ENCODE data around the gene TNFSF8.

The TNFSF8 gene

DNA sequence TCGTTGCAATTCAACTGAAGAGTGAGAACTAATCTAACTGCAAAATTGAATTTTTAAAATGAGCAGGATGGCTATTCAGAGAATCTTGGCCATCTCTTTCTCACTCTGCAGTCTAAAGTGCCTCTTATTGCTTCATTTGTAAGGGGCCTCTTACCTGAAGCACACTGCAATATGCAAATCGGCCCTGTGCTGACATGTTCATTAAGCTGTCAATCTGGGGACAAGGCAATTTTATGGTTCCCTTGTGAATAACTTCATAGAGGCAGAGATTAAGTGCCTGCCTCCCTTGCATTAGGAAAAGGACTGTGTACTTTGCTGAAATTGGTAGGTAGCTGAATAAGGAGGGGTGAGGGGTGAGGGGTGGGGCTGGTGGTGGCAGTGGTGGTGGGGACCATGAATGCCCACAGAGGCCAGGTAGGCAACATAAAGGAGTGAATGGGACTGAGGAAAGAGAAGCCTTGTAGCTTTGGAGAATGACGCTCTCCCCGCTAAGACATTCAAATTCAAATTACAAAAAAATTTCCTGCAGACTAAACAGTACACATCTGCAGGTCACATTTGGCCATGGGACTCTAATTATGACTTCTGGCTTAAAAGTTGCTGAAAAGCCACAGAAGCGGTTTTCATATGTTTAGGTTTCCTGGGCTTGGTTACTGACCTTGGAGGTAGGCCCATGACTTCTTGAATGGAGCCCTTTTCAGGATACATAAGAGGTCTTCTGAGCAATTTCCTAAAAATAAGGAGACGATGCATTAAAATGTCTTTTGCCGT lies 25.0 kb downstream of the TNFSF8 start:
- TF ChIP-seq, protein P1, sequence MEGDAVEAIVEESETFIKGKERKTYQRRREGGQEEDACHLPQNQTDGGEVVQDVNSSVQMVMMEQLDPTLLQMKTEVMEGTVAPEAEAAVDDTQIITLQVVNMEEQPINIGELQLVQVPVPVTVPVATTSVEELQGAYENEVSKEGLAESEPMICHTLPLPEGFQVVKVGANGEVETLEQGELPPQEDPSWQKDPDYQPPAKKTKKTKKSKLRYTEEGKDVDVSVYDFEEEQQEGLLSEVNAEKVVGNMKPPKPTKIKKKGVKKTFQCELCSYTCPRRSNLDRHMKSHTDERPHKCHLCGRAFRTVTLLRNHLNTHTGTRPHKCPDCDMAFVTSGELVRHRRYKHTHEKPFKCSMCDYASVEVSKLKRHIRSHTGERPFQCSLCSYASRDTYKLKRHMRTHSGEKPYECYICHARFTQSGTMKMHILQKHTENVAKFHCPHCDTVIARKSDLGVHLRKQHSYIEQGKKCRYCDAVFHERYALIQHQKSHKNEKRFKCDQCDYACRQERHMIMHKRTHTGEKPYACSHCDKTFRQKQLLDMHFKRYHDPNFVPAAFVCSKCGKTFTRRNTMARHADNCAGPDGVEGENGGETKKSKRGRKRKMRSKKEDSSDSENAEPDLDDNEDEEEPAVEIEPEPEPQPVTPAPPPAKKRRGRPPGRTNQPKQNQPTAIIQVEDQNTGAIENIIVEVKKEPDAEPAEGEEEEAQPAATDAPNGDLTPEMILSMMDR (conservative IDR thresholded peaks at IDR 0.05), result no peak
- H3K27ac ChIP-seq, result no peak overlapping the region

DNA sequence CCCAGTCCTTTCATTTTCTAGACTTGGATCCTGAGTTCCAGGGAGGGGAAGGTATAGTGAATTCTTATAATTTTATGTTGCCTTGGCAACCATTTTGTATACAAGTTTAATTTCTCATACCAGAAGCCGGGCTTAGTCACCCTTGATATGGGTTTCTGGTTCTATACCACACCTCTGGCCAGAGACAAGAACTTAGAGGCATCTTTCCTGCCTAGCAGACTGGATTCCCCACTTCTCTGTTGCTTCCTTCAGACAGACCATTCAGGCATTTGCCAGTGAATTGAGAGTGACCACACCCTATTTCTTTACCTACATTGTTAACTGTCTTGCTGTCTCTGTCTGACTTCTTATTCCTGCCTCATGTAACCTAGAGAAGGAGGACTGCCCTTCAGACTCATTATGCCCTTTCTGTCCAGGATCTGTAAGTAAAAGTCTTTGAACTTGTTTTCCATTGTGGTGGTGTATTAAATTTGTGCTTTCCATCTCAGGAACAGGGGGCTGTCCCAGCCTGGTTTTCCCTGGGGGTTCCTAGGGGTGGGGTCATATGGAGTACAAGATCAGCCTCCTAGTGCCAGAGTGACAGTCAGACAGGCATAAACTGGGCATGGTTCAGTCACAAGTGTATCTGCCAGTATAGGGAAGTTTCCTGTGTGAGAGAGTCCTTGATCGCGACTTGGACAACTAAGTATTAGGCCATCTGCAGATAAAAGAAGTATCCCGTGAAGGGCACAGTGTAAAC lies 27.4 kb downstream of the TNFSF8 start:
- no peak overlapping the region for H3K27ac ChIP-seq

DNA sequence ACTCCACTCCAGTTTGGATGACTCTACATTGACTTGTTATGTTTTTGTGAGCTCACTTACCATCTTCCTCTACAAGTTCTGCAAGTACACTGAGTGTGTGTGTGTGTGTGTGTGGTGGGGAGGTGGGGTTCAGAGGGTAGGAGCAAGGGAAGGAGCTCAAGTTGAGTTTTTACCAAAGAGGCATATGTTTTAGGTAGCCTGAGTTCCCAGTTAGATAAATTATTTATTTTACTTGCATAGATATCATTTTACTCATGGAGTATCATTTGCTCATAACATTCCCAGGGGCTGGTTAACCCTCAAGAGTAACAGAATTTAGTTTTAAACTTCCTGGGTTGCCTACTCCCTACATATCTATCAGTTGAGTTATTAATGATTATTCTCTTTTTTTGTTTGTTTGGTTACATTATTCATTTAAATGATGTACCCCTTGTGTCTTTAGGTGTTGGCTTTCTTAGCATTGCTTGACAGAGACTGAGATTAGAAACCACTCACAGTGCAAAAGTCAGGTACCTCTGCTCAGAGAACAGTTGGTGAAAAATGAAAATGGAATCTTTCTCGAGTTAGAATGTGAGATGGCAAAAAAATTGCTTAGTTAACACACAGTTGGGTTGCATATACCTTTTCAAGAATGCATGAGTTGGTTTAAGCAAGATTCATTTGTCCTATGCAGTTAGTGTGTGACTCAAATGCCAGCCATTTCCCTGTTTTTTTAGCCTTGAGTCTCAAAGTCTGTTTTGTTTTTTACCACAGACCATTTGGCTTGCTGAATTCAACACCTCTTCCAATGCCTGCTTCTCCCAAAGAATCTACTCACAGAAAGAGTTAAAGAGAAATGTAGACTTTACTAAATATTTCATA lies 29.2 kb downstream of the TNFSF8 start:
- H3K27ac ChIP-seq, result no peak overlapping the region
- TF ChIP-seq, protein P1 (conservative IDR thresholded peaks at IDR 0.05), result no peak

More for the DNA sequence above, 27.4 kb downstream of the TNFSF8 start:
- TF ChIP-seq, protein P1 (conservative IDR thresholded peaks at IDR 0.05), result no peak

DNA sequence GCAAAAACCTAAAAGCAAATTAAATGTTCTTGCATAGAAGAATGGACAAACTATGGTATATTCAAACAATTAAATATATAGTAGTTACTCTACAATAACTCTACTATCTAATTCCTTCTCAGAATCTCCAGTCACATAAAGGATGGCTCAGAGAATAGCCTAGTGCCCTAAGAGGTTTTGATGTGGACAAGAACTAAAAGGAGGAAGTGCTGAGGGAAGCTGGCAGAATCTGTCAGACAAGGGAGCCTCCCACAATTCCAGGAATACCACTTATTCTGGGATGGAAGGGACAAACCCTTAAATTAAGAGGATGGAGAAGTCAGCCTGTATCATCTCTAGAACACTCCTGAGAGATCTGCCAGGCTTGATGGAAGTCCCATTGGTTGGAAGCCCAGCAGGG lies 30.4 kb downstream of the TNFSF8 start:
- H3K27ac ChIP-seq, result no peak overlapping the region

DNA sequence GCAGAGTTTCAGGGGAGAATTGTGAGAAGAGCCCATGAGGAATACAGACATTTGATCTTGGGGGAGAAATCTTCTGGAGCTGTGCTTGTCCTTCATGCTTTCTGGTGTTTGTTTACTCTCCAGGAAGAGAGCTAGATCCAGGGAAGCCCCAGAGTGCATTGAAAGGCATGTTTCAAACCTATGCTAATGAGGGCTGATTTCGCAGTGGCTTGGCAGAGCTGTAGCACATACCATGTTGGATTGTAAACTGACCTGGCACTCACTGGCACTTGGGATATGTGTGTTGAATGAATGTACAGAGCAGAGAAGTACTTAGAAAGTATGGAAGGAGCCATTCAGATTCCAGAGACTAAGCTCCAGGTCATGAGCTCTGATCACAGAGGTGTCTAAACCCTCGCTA lies 30.9 kb downstream of the TNFSF8 start:
- TF ChIP-seq, protein P1 (conservative IDR thresholded peaks at IDR 0.05), result no peak
- H3K27ac ChIP-seq, result no peak overlapping the region

More for the DNA sequence above, 30.4 kb downstream of the TNFSF8 start:
- TF ChIP-seq, protein P1 (conservative IDR thresholded peaks at IDR 0.05), result no peak

DNA sequence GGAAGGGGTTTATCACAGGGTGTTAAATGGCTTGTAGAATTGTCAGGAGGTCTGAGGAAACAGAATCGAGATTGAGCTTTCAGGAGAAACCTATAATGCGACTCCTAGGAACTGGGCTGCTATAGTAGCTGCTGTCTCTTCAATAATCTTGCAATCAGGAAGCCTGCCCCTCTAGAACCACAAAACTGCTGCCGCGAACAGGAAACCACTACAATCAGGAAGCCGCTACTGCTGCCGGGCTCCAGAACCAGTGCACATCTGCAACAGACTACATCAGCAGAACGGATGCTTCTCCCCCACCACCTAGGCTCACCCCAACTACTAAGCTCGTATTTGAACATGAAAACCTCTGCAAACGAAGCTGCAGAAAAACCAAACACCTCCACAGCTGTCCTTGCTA lies 31.6 kb downstream of the TNFSF8 start:
- TF ChIP-seq, protein P1 (conservative IDR thresholded peaks at IDR 0.05), result no peak
- H3K27ac ChIP-seq, result no peak overlapping the region

DNA sequence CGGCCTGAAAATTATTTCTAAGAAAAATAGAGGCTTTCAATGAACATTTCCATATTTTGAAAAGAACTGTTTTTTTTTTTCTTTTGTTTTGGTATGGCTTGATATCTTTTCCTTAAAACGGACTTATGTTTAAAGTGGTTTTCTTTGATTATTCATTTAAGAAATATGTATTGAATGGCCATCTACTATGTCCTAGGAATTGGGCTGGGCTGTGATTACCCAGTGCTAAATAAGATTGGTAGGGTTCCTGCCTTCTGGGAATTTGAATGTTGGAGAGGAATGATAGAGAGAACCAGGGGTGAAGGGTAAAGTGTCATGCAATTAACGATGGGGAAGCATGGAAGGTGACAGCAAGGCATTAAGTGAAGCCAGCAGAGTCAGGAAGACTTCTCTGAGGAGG lies 33.2 kb downstream of the TNFSF8 start:
- TF ChIP-seq, protein P1 (conservative IDR thresholded peaks at IDR 0.05), result no peak
- no peak overlapping the region for H3K27ac ChIP-seq
